ENCODE measurements around the gene ITGA5. TPM values are rescaled to one million over a fixed set of nuclear protein-coding genes. Genes with fewer than 3 reads are reported as not detected.

Gene ITGA5
- total and polyA plus RNA-seq, 9 of the 15 experiments (the other 6 are each of a cell fraction or from before 2014, with no cell fraction given) = 9.1 to 82.1 (median 47.4) TPM

DNA sequence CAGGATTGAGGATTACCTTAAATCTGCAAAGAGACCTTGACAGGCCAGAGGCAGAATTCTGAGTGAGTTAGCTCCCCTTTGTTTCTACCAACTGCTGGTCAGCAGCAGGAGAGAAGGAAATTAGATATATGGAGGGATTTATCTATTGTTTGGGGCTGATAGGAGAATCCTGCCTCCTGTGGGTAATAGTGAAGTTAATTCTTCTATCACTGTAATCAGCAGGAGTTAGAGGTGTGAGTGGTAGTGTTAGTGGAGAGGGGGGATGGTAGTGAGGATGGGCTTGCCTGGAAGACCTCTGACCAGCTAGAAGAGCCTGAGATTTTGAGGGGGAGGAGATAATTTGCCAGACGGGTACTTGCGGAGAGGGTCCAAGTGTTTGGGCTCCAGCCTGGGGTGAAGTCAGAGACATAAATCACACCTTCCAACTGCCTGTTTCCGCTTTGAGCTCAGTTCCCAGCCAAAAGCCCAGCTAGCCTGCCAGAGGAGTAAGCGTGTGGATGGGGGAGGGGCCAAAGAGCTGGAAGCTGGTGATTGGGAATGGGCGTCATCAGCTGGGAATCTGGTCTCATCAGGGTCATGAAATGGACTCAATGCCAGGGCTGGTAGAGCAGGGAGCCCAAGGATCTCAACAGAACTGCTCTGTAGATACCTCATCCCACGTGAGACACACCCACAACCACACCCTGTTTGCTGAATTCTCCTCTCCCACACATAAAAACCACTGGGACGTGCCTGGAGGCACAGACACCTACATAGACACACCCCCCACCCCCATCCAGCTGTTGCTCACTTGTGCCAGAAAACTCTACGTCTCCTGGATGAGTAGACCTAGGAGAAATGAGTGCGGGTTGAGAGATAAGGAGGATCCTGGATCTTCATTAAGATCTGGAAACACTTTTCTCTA lies 13.1 kb upstream of the ITGA5 start (continued):
- TF ChIP-seq, protein P1, sequence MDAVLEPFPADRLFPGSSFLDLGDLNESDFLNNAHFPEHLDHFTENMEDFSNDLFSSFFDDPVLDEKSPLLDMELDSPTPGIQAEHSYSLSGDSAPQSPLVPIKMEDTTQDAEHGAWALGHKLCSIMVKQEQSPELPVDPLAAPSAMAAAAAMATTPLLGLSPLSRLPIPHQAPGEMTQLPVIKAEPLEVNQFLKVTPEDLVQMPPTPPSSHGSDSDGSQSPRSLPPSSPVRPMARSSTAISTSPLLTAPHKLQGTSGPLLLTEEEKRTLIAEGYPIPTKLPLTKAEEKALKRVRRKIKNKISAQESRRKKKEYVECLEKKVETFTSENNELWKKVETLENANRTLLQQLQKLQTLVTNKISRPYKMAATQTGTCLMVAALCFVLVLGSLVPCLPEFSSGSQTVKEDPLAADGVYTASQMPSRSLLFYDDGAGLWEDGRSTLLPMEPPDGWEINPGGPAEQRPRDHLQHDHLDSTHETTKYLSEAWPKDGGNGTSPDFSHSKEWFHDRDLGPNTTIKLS (IDR thresholded peaks at IDR 0.05; ENCODE audit: borderline replicate concordance, low read depth) = no peak
- TF ChIP-seq NFATC3 (IDR thresholded peaks at IDR 0.05) (no peak), ZNF24 (IDR thresholded peaks at IDR 0.05) (no peak), ATF7 (IDR thresholded peaks at IDR 0.05) (peak; percentile 83), ZNF3 (CRISPR knock-in tag; IDR thresholded peaks at IDR 0.05) (no peak), MCM3 (IDR thresholded peaks at IDR 0.05) (no peak), NR2C2 (CRISPR knock-in tag; IDR thresholded peaks at IDR 0.05) (no peak), NR2C2 (tag; IDR thresholded peaks at IDR 0.05) (no peak), NR0B1 (IDR thresholded peaks at IDR 0.05; ENCODE audit: partially characterized antibody) (no peak), THRAP3 (IDR thresholded peaks at IDR 0.05; ENCODE audit: borderline replicate concordance) (no peak), ZFP30 (CRISPR knock-in tag; IDR thresholded peaks at IDR 0.05; ENCODE audit: borderline replicate concordance) (no peak), ZNF444 (CRISPR knock-in tag; IDR thresholded peaks at IDR 0.05) (no peak), PTTG1 (tag; IDR thresholded peaks at IDR 0.05; ENCODE audit: low read depth) (no peak), ZNF143 (CRISPR knock-in tag; IDR thresholded peaks at IDR 0.05) (no peak), MTA1 (IDR thresholded peaks at IDR 0.05; ENCODE audit: borderline replicate concordance) (peak; percentile 81; the same call in 1 of the 2 replicates), HNRNPH1 (optimal IDR thresholded peaks at IDR 0.05; ENCODE audit: low read depth, low read length) (no peak)
- TF ChIP-seq, protein P2, sequence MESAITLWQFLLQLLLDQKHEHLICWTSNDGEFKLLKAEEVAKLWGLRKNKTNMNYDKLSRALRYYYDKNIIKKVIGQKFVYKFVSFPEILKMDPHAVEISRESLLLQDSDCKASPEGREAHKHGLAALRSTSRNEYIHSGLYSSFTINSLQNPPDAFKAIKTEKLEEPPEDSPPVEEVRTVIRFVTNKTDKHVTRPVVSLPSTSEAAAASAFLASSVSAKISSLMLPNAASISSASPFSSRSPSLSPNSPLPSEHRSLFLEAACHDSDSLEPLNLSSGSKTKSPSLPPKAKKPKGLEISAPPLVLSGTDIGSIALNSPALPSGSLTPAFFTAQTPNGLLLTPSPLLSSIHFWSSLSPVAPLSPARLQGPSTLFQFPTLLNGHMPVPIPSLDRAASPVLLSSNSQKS (CRISPR knock-in tag; IDR thresholded peaks at IDR 0.05) = 0 out of 2 replicates have a peak, but pooled peaks have one; percentile 11
- TF ChIP-seq, protein P3, sequence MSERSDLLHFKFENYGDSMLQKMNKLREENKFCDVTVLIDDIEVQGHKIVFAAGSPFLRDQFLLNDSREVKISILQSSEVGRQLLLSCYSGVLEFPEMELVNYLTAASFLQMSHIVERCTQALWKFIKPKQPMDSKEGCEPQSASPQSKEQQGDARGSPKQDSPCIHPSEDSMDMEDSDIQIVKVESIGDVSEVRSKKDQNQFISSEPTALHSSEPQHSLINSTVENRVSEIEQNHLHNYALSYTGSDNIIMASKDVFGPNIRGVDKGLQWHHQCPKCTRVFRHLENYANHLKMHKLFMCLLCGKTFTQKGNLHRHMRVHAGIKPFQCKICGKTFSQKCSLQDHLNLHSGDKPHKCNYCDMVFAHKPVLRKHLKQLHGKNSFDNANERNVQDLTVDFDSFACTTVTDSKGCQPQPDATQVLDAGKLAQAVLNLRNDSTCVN (CRISPR knock-in tag; IDR thresholded peaks at IDR 0.05) = no peak
- TF ChIP-seq, protein P4, sequence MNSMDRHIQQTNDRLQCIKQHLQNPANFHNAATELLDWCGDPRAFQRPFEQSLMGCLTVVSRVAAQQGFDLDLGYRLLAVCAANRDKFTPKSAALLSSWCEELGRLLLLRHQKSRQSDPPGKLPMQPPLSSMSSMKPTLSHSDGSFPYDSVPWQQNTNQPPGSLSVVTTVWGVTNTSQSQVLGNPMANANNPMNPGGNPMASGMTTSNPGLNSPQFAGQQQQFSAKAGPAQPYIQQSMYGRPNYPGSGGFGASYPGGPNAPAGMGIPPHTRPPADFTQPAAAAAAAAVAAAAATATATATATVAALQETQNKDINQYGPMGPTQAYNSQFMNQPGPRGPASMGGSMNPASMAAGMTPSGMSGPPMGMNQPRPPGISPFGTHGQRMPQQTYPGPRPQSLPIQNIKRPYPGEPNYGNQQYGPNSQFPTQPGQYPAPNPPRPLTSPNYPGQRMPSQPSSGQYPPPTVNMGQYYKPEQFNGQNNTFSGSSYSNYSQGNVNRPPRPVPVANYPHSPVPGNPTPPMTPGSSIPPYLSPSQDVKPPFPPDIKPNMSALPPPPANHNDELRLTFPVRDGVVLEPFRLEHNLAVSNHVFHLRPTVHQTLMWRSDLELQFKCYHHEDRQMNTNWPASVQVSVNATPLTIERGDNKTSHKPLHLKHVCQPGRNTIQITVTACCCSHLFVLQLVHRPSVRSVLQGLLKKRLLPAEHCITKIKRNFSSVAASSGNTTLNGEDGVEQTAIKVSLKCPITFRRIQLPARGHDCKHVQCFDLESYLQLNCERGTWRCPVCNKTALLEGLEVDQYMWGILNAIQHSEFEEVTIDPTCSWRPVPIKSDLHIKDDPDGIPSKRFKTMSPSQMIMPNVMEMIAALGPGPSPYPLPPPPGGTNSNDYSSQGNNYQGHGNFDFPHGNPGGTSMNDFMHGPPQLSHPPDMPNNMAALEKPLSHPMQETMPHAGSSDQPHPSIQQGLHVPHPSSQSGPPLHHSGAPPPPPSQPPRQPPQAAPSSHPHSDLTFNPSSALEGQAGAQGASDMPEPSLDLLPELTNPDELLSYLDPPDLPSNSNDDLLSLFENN (IDR thresholded peaks at IDR 0.05; ENCODE audit: low read depth in 2 of 2, low read length in 2 of 2) = 0 out of 4 replicates have a peak, but pooled peaks of 1 of the 2 experiments have one; percentile 1
